Transverse colon (tissue), 3 donors: ENCODE data around the gene RALGPS1.

Experiments
- CTCF ChIP-seq, 5 experiments: fragments of 200-600 bp in 3 of 5; fragments of 450-650 bp in 2 of 5; sonication (generic) in 3 of 5; IDR thresholded peaks; 1 replicate in 2 of 5; 2 replicates in 3 of 5; pipeline ENCODE4 v1.5.1; 2016 to 2017; ENCODE audit warnings: antibody characterized with exemption in 5 of 5, inconsistent platforms in 3 of 5, mild to moderate bottlenecking in 2 of 5, moderate library complexity in 1 of 5
- EP300 ChIP-seq: sonication (generic); formaldehyde crosslinking; IDR thresholded peaks from one replicate; pipeline ENCODE4 v1.6.1; 2017; ENCODE audit warnings: antibody characterized with exemption, low read depth
- POLR2A ChIP-seq: fragments of 450-650 bp; IDR thresholded peaks from one replicate; pipeline ENCODE4 v1.6.1; 2016; ENCODE audit warnings: antibody characterized with exemption, mild to moderate bottlenecking, moderate library complexity

- no peak for TF ChIP-seq POLR2A
- no peak for TF ChIP-seq CTCF (IDR thresholded peaks at IDR 0.05)
- TF ChIP-seq EP300: no peak
These were observed 192.8 kb downstream of the RALGPS1 start for GRCh38 chr9:127107171-127107928.
